Measurements from ENCODE around the gene KEAP1. TPM values are rescaled to one million over a fixed set of nuclear protein-coding genes. Genes with fewer than 3 reads are reported as not detected.

KEAP1 gene
- total RNA-seq, 2 donors from 2014 or later = 68.2 to 68.4 TPM

DNA sequence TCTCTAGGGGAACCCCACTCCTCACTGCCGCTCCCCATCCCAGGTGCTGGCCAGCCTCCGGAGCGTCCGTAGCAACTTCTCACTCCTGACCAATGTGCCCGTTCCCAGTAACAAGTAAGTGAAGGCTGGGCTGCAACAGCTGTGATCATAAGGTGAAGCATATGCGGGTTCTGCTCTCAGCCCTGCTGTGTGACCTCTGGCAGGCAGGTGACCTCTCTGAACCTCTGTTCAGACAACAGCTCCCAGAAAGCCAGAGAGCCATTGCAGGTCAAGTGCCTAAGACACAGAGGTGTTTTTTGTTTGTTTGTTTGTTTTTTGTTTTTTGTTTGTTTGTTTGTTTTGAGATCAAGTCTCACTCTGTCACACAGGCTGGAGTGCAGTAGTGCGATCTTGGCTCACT is 54.1 kb downstream of the KEAP1 start:
- H3K9me3 Mint-ChIP-seq = no peaks in the 10 kb centered on the region
- ATAC-seq (no peak), DNase-seq (ENCODE audit: low spot score in 2 of 2) (no peak)
- H3K36me3 Mint-ChIP-seq = no peaks in the 10 kb centered on the region
- H3K27ac Mint-ChIP-seq = no peak overlapping the region

- Mint-ChIP-seq H3K27ac (no peak overlapping the region), H3K9me3 (no peaks in the 10 kb centered on the region), H3K36me3 (no peaks in the 10 kb centered on the region)
- ATAC-seq (no peak), DNase-seq (ENCODE audit: low spot score in 2 of 2) (no peak)
These were observed 60.5 kb downstream of the KEAP1 start for GRCh38 chr19:10442698-10443097.

GRCh38 chr19:10439588-10439987 is 63.6 kb downstream of the KEAP1 start:
- Mint-ChIP-seq H3K27ac (no peak overlapping the region), H3K9me3 (no peaks in the 10 kb centered on the region), H3K36me3 (no peaks in the 10 kb centered on the region)
- ATAC-seq (no peak), DNase-seq (ENCODE audit: low spot score in 2 of 2) (no peak)

Other genes with a start within 250 kb of the KEAP1 start
- gene ICAM1, start 232.2 kb downstream of the KEAP1 start, total RNA-seq = 10 to 100 TPM; 15.7 to 33.1 TPM
- gene ICAM4, start 216.4 kb downstream of the KEAP1 start, total RNA-seq = under 1 TPM; 0.43 to 0.66 TPM
- 1 to 10 TPM in 1 of 2 donors, under 1 TPM in 1; 0.39 to 2.0 TPM for gene ICAM5, start 213.4 kb downstream of the KEAP1 start, total RNA-seq
- gene ZGLP1, start 193.5 kb downstream of the KEAP1 start, total RNA-seq = 1 to 10 TPM; 2.2 to 3.7 TPM
- gene FDX2, start 187.3 kb downstream of the KEAP1 start, total RNA-seq = 10 to 100 TPM in 1 of 2 donors, 1 to 10 TPM in 1; 8.1 to 16.7 TPM
- gene RAVER1, start 169.8 kb downstream of the KEAP1 start, total RNA-seq = 100 to 1,000 TPM in 1 of 2 donors, 10 to 100 TPM in 1; 52.5 to 101 TPM
- 100 to 1,000 TPM; 143 to 145 TPM for gene ICAM3, start 163.7 kb downstream of the KEAP1 start, total RNA-seq
- 100 to 1,000 TPM; 164 to 232 TPM for gene TYK2, start 122.8 kb downstream of the KEAP1 start, total RNA-seq
- gene CDC37, start 99.8 kb downstream of the KEAP1 start, total RNA-seq = 100 to 1,000 TPM; 140 to 188 TPM
- gene PDE4A, start 82.8 kb downstream of the KEAP1 start, total RNA-seq = 1 to 10 TPM; 2.7 to 5.0 TPM
- gene S1PR5, start 14.1 kb upstream of the KEAP1 start, total RNA-seq = under 1 TPM; 0.23 to 0.27 TPM
- 10 to 100 TPM; 21.0 to 67.4 TPM for gene ATG4D, start 40.5 kb upstream of the KEAP1 start, total RNA-seq
- 10 to 100 TPM; 55.6 to 62.7 TPM for gene KRI1, start 62.7 kb upstream of the KEAP1 start, total RNA-seq
- 100 to 1,000 TPM in 1 of 2 donors, 10 to 100 TPM in 1; 43.4 to 248 TPM for gene CDKN2D, start 65.6 kb upstream of the KEAP1 start, total RNA-seq
- not detected for gene AP1M2, start 84.0 kb upstream of the KEAP1 start, total RNA-seq
- gene SLC44A2, start 122.2 kb upstream of the KEAP1 start, total RNA-seq = 10 to 100 TPM; 81.3 to 92.0 TPM
- gene ILF3, start 151.0 kb upstream of the KEAP1 start, total RNA-seq = 100 to 1,000 TPM; 372 to 377 TPM
- 10 to 100 TPM; 47.4 to 48.4 TPM for gene QTRT1, start 198.1 kb upstream of the KEAP1 start, total RNA-seq
- gene DNM2, start 214.7 kb upstream of the KEAP1 start, total RNA-seq = 100 to 1,000 TPM; 191 to 219 TPM